GM19455 (cell line): ENCODE data around the gene GLUD1.
"Not testable (repeated sequence)": the region's sequence is repeated elsewhere in the genome, so short reads cannot be mapped to it uniquely, and the experiment has no call there.

Source experiments
- ATAC-seq: cut with Tn5 transposase; IDR thresholded peaks from one replicate; pipeline ENCODE4 v1.9.1; 2021; ENCODE audit not compliant: unreplicated experiment

GLUD1 gene

GRCh38 chr10:87094373-87095235 lies at the start of gene GLUD1, which contains the start of gene SHLD2:
TSS of gene GLUD1 (minus strand) at chr10:87094843. CDS start at chr10:87094769, 74 bp downstream.
TSS of gene SHLD2 (plus strand) at chr10:87095206. CDS start at chr10:87151355, 56,149 bp downstream.
- ATAC-seq = peak; percentile 59

GRCh38 chr10:87143109-87143418 lies 48.4 kb upstream of the GLUD1 start:
- not testable (repeated sequence) for ATAC-seq

GRCh38 chr10:87142230-87143108 lies 47.8 kb upstream of the GLUD1 start:
- ATAC-seq = not testable (repeated sequence)

- ATAC-seq = not testable (repeated sequence)
Measured at GRCh38 chr10:87137478-87137877, 42.8 kb upstream of the GLUD1 start.

GRCh38 chr10:87134440-87134839 lies 39.8 kb upstream of the GLUD1 start:
- not testable (repeated sequence) for ATAC-seq

GRCh38 chr10:87133936-87134335 lies 39.3 kb upstream of the GLUD1 start:
- ATAC-seq = not testable (repeated sequence)

- ATAC-seq = not testable (repeated sequence)
Measured at GRCh38 chr10:87132176-87132575, 37.5 kb upstream of the GLUD1 start.

- ATAC-seq = not testable (repeated sequence)
Measured at GRCh38 chr10:87127607-87128156, 33.0 kb upstream of the GLUD1 start.

GRCh38 chr10:87127048-87127447 lies 32.4 kb upstream of the GLUD1 start:
- not testable (repeated sequence) for ATAC-seq

GRCh38 chr10:87123351-87123750 lies 28.7 kb upstream of the GLUD1 start:
- ATAC-seq = not testable (repeated sequence)

- ATAC-seq = not testable (repeated sequence)
Measured at GRCh38 chr10:87119029-87119428, 24.4 kb upstream of the GLUD1 start.

- not testable (repeated sequence) for ATAC-seq
Measured at GRCh38 chr10:87118122-87118521, 23.5 kb upstream of the GLUD1 start.

GRCh38 chr10:87105446-87106124 lies 10.9 kb upstream of the GLUD1 start:
- ATAC-seq = no peak

- not testable (repeated sequence) for ATAC-seq
Measured at GRCh38 chr10:87104727-87105126, 10.1 kb upstream of the GLUD1 start.

- no peak for ATAC-seq
Measured at GRCh38 chr10:87101996-87102395, 7.4 kb upstream of the GLUD1 start.

- peak; percentile 62 for ATAC-seq
Measured at GRCh38 chr10:87095236-87095945, 748 bp upstream of the GLUD1 start.

GRCh38 chr10:87093632-87094372 lies 841 bp downstream of the GLUD1 start:
- peak; percentile 22 for ATAC-seq

GRCh38 chr10:87092861-87093631 lies 1.6 kb downstream of the GLUD1 start:
- no peak for ATAC-seq
